Brain microvascular endothelial cell (primary cell): ENCODE data around the gene RRM2.
"Not testable (repeated sequence)": the region's sequence is repeated elsewhere in the genome, so short reads cannot be mapped to it uniquely, and the experiment has no call there.

Experiments used
- DNase-seq: peaks from one replicate; pipeline ENCODE4 v3.0.0-alpha.2; 2020
- H3K27ac ChIP-seq: fragments of 250-450 bp; sonication (Bioruptor Pico); 2 replicates; pipeline ENCODE4 v1.5.1; 2020; ENCODE audit warnings: mild to moderate bottlenecking, moderate library complexity
- H3K27me3 ChIP-seq: fragments of 250-450 bp; sonication (Bioruptor Pico); replicated peaks from 2 replicates; pipeline ENCODE4 v1.5.1; 2020; ENCODE audit warnings: mild to moderate bottlenecking
- H3K36me3 ChIP-seq: fragments of 250-450 bp; sonication (Bioruptor Pico); replicated peaks from 2 replicates; pipeline ENCODE4 v1.5.1; 2020; ENCODE audit warnings: mild to moderate bottlenecking
- H3K4me3 ChIP-seq: 2 replicates; pipeline ENCODE4 v1.5.1; 2011; ENCODE audit warnings: low read depth, mild to moderate bottlenecking, control low read depth, low read length, moderate library complexity
- CTCF ChIP-seq: IDR thresholded peaks from 2 replicates; pipeline ENCODE4 v1.5.1; 2011; ENCODE audit warnings: low read depth, mild to moderate bottlenecking, moderate library complexity, low read length, control low read depth, inconsistent platforms; ENCODE audit errors: missing control alignments
- in situ Hi-C: cut with HindIII; loops from 2 replicates; pipeline ENCODE4 v1.10.0; 2017; ENCODE audit warnings: low sequenced_read_pairs, low pct_ligation_motif_present

RRM2 gene

DNA sequence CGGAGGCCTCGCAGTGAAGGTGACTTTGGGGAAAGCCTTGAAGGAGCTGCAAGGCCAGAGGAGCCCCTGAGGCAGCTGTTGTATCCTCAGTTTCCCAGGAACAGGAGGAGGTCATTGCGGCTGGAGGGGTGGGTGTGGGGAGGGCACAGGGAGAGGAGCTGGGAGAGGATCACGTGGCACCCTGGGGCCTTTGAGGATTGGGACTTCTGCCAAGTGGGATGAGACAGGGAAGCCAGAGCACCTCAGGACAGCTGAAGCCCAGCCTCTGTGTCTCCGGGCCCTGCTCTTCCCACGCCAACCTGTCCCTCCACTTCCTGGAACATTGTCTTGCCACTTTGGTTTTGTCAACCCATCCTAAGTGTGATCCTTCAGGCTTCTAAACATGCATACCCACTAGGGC is 19.4 kb upstream of the RRM2 start:
- Histone ChIP-seq H3K27me3 (no peaks in the 10 kb centered on the region), H3K27ac (no peak overlapping the region), H3K36me3 (no peaks in the 10 kb centered on the region), H3K4me3 (no peak overlapping the region)
- in situ Hi-C loops, result loop anchor here (25.0 kb wide), 1 partner anchor 334 kb away; the partner anchor contains the start of gene ODC1
- TF ChIP-seq CTCF, result no peak
- DNase-seq, result no peak

GRCh38 chr2:10104906-10105305 is 17.6 kb upstream of the RRM2 start:
- in situ Hi-C loops, result loop anchor here (25.0 kb wide), 1 partner anchor 332 kb away; the partner anchor contains the start of gene ODC1
- H3K27ac ChIP-seq, H3K36me3 ChIP-seq: not testable (repeated sequence)

DNA sequence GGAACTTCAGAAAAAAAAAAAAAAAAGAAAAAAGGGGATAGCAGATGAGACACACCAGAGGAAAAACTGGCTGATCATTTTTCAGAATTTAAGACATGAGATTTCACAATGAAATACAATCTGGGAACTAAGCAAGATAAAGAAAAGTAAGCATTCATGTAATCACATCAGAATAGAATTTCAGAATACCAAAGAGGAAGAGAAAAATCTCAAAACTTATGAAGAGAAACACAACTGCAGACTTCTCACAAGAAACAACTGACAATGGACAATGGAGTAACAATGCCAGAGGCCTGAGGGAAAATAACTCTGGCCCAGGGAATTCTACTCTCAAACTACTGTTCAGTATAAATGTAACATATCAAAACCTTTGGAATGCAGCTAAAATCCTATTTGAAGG is 13.2 kb upstream of the RRM2 start:
- Histone ChIP-seq H3K4me3 (no peak overlapping the region), H3K27ac (no peak overlapping the region), H3K36me3 (no peaks in the 10 kb centered on the region), H3K27me3 (no peaks in the 10 kb centered on the region)
- TF ChIP-seq CTCF, result no peak
- in situ Hi-C loops, result loop anchor here (25.0 kb wide), 1 partner anchor 328 kb away; the partner anchor contains the start of gene ODC1
- DNase-seq, result no peak

More at GRCh38 chr2:10104906-10105305, 17.6 kb upstream of the RRM2 start:
- H3K27me3 ChIP-seq, H3K4me3 ChIP-seq, DNase-seq: not testable (repeated sequence)

DNA sequence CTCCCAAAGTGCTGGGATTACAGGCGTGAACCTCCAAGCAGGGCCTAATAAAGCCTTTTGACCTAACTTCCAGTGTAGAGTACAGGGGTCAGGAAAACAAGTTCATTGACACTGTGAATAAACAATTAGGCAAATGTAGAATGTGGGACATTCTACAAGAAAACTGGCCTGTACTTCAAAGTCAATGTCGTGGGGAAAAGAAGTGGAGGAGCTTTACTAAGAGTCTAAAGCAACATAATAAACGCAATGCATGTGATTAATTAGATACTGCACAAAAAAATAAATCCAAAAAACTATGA is 3.6 kb upstream of the RRM2 start:
- DNase-seq, result no peak
- H3K27ac ChIP-seq, result no peak overlapping the region
- in situ Hi-C loops, result loop anchor here (25.0 kb wide), 1 partner anchor 318 kb away; the partner anchor contains the start of gene ODC1
- TF ChIP-seq CTCF, result no peak
- H3K4me3 ChIP-seq, result no peak overlapping the region
- no peaks in the 10 kb centered on the region for H3K27me3 ChIP-seq
- no peaks in the 10 kb centered on the region for H3K36me3 ChIP-seq

GRCh38 chr2:10119601-10120157 is 2.9 kb upstream of the RRM2 start:
- Histone ChIP-seq H3K27ac (peak overlapping the region; percentile 64), H3K36me3 (no peaks in the 10 kb centered on the region), H3K27me3 (no peaks in the 10 kb centered on the region), H3K4me3 (peak overlapping the region; percentile 72)
- in situ Hi-C loops, result loop anchor here (25.0 kb wide), 1 partner anchor 318 kb away; the partner anchor contains the start of gene ODC1
- TF ChIP-seq CTCF, result no peak
- DNase-seq, result no peak

GRCh38 chr2:10120158-10120876 is 2.2 kb upstream of the RRM2 start:
- Histone ChIP-seq H3K27me3 (no peaks in the 10 kb centered on the region), H3K4me3 (peak overlapping the region; percentile 72), H3K27ac (peak overlapping the region; percentile 64), H3K36me3 (no peaks in the 10 kb centered on the region)
- in situ Hi-C loops, result loop anchor here (25.0 kb wide), 1 partner anchor 317 kb away; the partner anchor contains the start of gene ODC1
- DNase-seq, result peak; percentile 90
- TF ChIP-seq CTCF, result no peak
